IMR-90 (cell line): ENCODE measurements around the gene HOXA10. TPM values are rescaled to one million over a fixed set of nuclear protein-coding genes. Genes with fewer than 3 reads are reported as not detected.

ENCODE experiments used
- ATAC-seq: fragments of 200-7000 bp; cut with Tn5 transposase; 2 replicates; pipeline ENCODE4 v1.9.1; 2020; ENCODE audit warnings: low read depth, mild to moderate bottlenecking, moderate library complexity
- BruUV-seq: library from RNA; stranded (reverse); fragments of 400-500 nt; replicated peaks from 2 replicates; lab custom pipeline; 2021; lab: Mats Ljungman, UMichigan
- CTCF ChIA-PET: fragments of 300-600 bp; formaldehyde crosslinking; extraction: SDS; loops from one replicate; lab custom pipeline; 2021; ENCODE audit warnings: antibody characterized with exemption; lab: Yijun Ruan, JAX
- POLR2A ChIA-PET: fragments of 300-600 bp; sonication (Branson Sonifier 250); formaldehyde crosslinking; loops from one replicate; lab custom pipeline; 2022; ENCODE audit warnings: antibody characterized with exemption; ENCODE audit not compliant: unreplicated experiment; lab: Charles Lee
- DNase-seq: peaks from one replicate; pipeline ENCODE4 v3.0.0; 2013
- H2AFZ ChIP-seq: replicated peaks from 2 replicates; pipeline ENCODE3; 2013; ENCODE audit warnings: low read length, mild to moderate bottlenecking; ENCODE audit not compliant: poor library complexity
- H2AK5ac ChIP-seq: 2 replicates; pipeline ENCODE4 v1.6.1; 2013; ENCODE audit warnings: low read depth, low read length, inconsistent platforms
- H2AK9ac ChIP-seq: replicated peaks from 2 replicates; pipeline ENCODE3; 2013; ENCODE audit warnings: mild to moderate bottlenecking, low read depth, low read length, moderate library complexity; ENCODE audit not compliant: poor library complexity
- H2BK120ac ChIP-seq: 2 replicates; pipeline ENCODE4 v1.6.1; 2013; ENCODE audit warnings: low read depth, low read length, inconsistent platforms
- H2BK15ac ChIP-seq: 3 replicates; pipeline ENCODE4 v1.6.1; 2013; ENCODE audit warnings: low read depth, low read length, inconsistent platforms
- H2BK20ac ChIP-seq: 2 replicates; pipeline ENCODE4 v1.6.1; 2013; ENCODE audit warnings: low read depth, mild to moderate bottlenecking, inconsistent platforms, low read length, moderate library complexity
- H2BK5ac ChIP-seq: 2 replicates; pipeline ENCODE4 v1.6.1; 2013; ENCODE audit warnings: mild to moderate bottlenecking, low read depth, low read length, inconsistent platforms; ENCODE audit not compliant: poor library complexity, severe bottlenecking
- H3K14ac ChIP-seq: replicated peaks from 2 replicates; pipeline ENCODE4 v1.6.1; 2013; ENCODE audit warnings: low read depth, low read length, inconsistent platforms
- H3K18ac ChIP-seq: 2 replicates; pipeline ENCODE4 v1.6.1; 2013; ENCODE audit warnings: low read depth, low read length, control low read depth
- H3K23ac ChIP-seq: 2 replicates; pipeline ENCODE4 v1.6.1; 2013; ENCODE audit warnings: low read depth, low read length, inconsistent platforms
- H3K27ac ChIP-seq: 2 replicates; pipeline ENCODE4 v1.5.1; 2013; ENCODE audit warnings: mild to moderate bottlenecking, control low read depth, low read length; ENCODE audit not compliant: insufficient read depth
- H3K27me3 ChIP-seq: 2 replicates; pipeline ENCODE4 v1.6.1; 2013; ENCODE audit warnings: low read length; ENCODE audit not compliant: control insufficient read depth, insufficient read depth
- H3K36me3 ChIP-seq: 2 replicates; pipeline ENCODE4 v1.6.1; 2013; ENCODE audit warnings: low read length, mixed read lengths; ENCODE audit not compliant: control insufficient read depth, insufficient read depth
- H3K4ac ChIP-seq: 2 replicates; pipeline ENCODE4 v1.6.1; 2013; ENCODE audit warnings: low read depth, low read length, inconsistent platforms
- H3K4me1 ChIP-seq: 2 replicates; pipeline ENCODE4 v1.6.1; 2013; ENCODE audit warnings: low read length, mixed read lengths; ENCODE audit not compliant: control insufficient read depth, insufficient read depth
- H3K4me2 ChIP-seq: 2 replicates; pipeline ENCODE4 v1.6.1; 2013; ENCODE audit warnings: low read depth, mild to moderate bottlenecking, control low read depth, low read length, moderate library complexity
- H3K4me3 ChIP-seq: 2 replicates; pipeline ENCODE4 v1.5.1; 2013; ENCODE audit warnings: low read depth, mild to moderate bottlenecking, control low read depth, low read length, moderate library complexity; ENCODE audit not compliant: insufficient read depth
- H3K56ac ChIP-seq: 2 replicates; pipeline ENCODE4 v1.6.1; 2013; ENCODE audit warnings: low read length, inconsistent platforms; ENCODE audit not compliant: insufficient read depth; ENCODE audit errors: extremely low read depth
- H3K79me1 ChIP-seq, 2 experiments: 2 replicates each; pipeline ENCODE4 v1.6.1; 2013; ENCODE audit warnings: low read length in 2 of 2, inconsistent platforms in 1 of 2, low read depth in 1 of 2
- H3K9ac ChIP-seq: 2 replicates; pipeline ENCODE4 v1.6.1; 2013; ENCODE audit warnings: low read depth, low read length, control low read depth
- H3K9me1 ChIP-seq: 2 replicates; pipeline ENCODE4 v1.6.1; 2013; ENCODE audit warnings: low read length, inconsistent platforms; ENCODE audit not compliant: insufficient read depth
- H3K9me3 ChIP-seq: 2 replicates; pipeline ENCODE4 v1.6.1; 2013; ENCODE audit warnings: low read length; ENCODE audit not compliant: control insufficient read depth, insufficient read depth
- H4K20me1 ChIP-seq: 2 replicates; pipeline ENCODE4 v1.6.1; 2013; ENCODE audit warnings: low read length, inconsistent platforms; ENCODE audit not compliant: insufficient read depth
- H4K5ac ChIP-seq: 2 replicates; pipeline ENCODE4 v1.6.1; 2013; ENCODE audit warnings: mild to moderate bottlenecking, low read depth, low read length, control low read depth
- H4K8ac ChIP-seq, 2 experiments: 2 replicates each; pipeline ENCODE4 v1.6.1; 2013; ENCODE audit warnings: low read depth in 2 of 2, low read length in 2 of 2, control low read depth in 1 of 2, inconsistent platforms in 1 of 2
- H4K91ac ChIP-seq: 2 replicates; pipeline ENCODE4 v1.6.1; 2013; ENCODE audit warnings: low read depth, low read length, inconsistent platforms; ENCODE audit not compliant: insufficient read depth
- BHLHE40 ChIP-seq: fragments of 150-350 bp; IDR thresholded peaks from 2 replicates; pipeline ENCODE4 v1.6.1; 2016; ENCODE audit warnings: mild to moderate bottlenecking, low read depth, low read length
- CEBPB ChIP-seq: IDR thresholded peaks from 2 replicates; pipeline ENCODE4 v1.6.1; 2012; ENCODE audit warnings: low read depth, low read length, improper control_type of control experiment
- CHD1 ChIP-seq: IDR thresholded peaks from 2 replicates; pipeline ENCODE4 v1.6.1; 2012; ENCODE audit warnings: low read depth, low read length, improper control_type of control experiment
- FOS ChIP-seq: fragments of 150-350 bp; IDR thresholded peaks from 2 replicates; pipeline ENCODE4 v1.6.1; 2016; ENCODE audit warnings: low read depth, low read length
- MAFK ChIP-seq: IDR thresholded peaks from 2 replicates; pipeline ENCODE4 v1.6.1; 2012; ENCODE audit warnings: low read depth, low read length, improper control_type of control experiment
- MXI1 ChIP-seq: IDR thresholded peaks from 2 replicates; pipeline ENCODE4 v1.6.1; 2012; ENCODE audit warnings: low read depth, mild to moderate bottlenecking, low read length, moderate library complexity, borderline replicate concordance
- POLR2A ChIP-seq: IDR thresholded peaks from 2 replicates; pipeline ENCODE4 v1.6.1; 2012; ENCODE audit warnings: mild to moderate bottlenecking, low read depth, low read length
- RAD21 ChIP-seq: IDR thresholded peaks from 2 replicates; pipeline ENCODE4 v1.6.1; 2012; ENCODE audit warnings: low read length, improper control_type of control experiment
- RCOR1 ChIP-seq: IDR thresholded peaks from 2 replicates; pipeline ENCODE4 v1.6.1; 2012; ENCODE audit warnings: mild to moderate bottlenecking, low read length, improper control_type of control experiment; ENCODE audit not compliant: insufficient replicate concordance
- RFX5 ChIP-seq: IDR thresholded peaks from 2 replicates; pipeline ENCODE4 v1.8.0; 2012; ENCODE audit warnings: low read depth, mild to moderate bottlenecking, low read length, moderate library complexity
- SMC3 ChIP-seq: fragments of 150-350 bp; IDR thresholded peaks from 2 replicates; pipeline ENCODE4 v1.6.1; 2016; ENCODE audit warnings: low read depth, mild to moderate bottlenecking, antibody characterized with exemption, low read length, moderate library complexity
- WGBS, 2 experiments: methylation state at CpG; one replicate each; pipeline versions ENCODE4 v1.1.5 to v1.1.7; 2013; ENCODE audit warnings: missing lambda C conversion rate in 2 of 2; ENCODE audit not compliant: insufficient read length in 1 of 2; ENCODE audit errors: extremely low coverage in 2 of 2; 5-methylcytosine and 5-hydroxymethylcytosine counted together
- dilution Hi-C: fragments of 300-500 bp; cut with HindIII; formaldehyde crosslinking; loops from one replicate; pipeline ENCODE4 v1.14.3; 2018; ENCODE audit warnings: low sequenced_read_pairs; ENCODE audit not compliant: unreplicated experiment
- in situ Hi-C: fragments of 300-500 bp; cut with MboI; formaldehyde crosslinking; loops from 3 replicates; pipeline ENCODE4 v1.14.3; 2019; ENCODE audit warnings: low sequenced_read_pairs, inconsistent platforms, mixed read lengths
- intact Hi-C: fragments of 100-400 bp; cut with micrococcal nuclease; formaldehyde crosslinking; loops from 2 replicates; pipeline ENCODE4 v1.10.0; 2022
- polyA plus RNA-seq, 3 experiments: library from polyadenylated mRNA; depleted of rRNA; stranded (reverse); fragments of >200 nt; gene quantifications; 2 replicates each; pipeline ENCODE4 v1.2.3, GENCODE V29; 2012; ENCODE audit warnings: low replicate concordance in 1 of 3
- total RNA-seq: library from RNA; depleted of rRNA; stranded (reverse); fragments of >200 nt; gene quantifications from 2 replicates; pipeline ENCODE4 v1.2.3, GENCODE V29; 2012
- TF ChIP-seq, protein P1 (sequence below): fragments of 150-350 bp; IDR thresholded peaks from 2 replicates; pipeline ENCODE4 v1.6.1; 2017; ENCODE audit warnings: mild to moderate bottlenecking, antibody characterized with exemption, low read length, low read depth
- TF ChIP-seq, protein P2 (sequence below): fragments of 150-350 bp; IDR thresholded peaks from 2 replicates; pipeline ENCODE4 v1.6.1; 2016; ENCODE audit warnings: low read depth, mild to moderate bottlenecking, low read length, moderate library complexity, borderline replicate concordance
- TF ChIP-seq, protein P3 (sequence below): conservative IDR thresholded peaks from 2 replicates; pipeline ENCODE4 v1.5.1; 2012; ENCODE audit warnings: mild to moderate bottlenecking, low read depth, low read length, improper control_type of control experiment

The HOXA10 gene
- total and polyA plus RNA-seq, 2 of the 4 experiments (the other 2 are of a cell fraction), result 0.10 to 0.18 TPM

DNA sequence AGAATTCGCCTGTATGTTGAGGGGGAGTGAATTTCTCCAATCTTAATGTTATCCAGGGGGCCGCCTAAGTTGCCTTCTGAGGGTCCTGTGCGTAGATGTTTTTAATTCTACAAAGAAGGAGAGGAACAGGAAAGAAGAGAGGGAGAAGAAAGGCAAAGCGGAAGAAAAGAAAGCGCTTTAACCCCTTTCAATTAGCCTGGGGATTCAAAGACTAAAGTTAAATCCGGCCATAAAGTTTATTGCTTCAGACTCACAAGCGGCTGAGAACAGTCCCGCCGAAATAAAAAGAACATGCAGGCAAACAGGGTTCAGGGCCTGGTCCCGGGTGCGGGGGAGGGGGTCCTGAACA, 35.2 kb downstream of the HOXA10 start:
- peak overlapping the region; percentile 89 for H3K9ac ChIP-seq
- TF ChIP-seq POLR2A (no peak), FOS (no peak), CEBPB (no peak), MXI1 (no peak), RCOR1 (no peak), SMC3 (no peak), RFX5 (no peak), CHD1 (no peak), MAFK (no peak), BHLHE40 (no peak), RAD21 (no peak)
- TF ChIP-seq, protein P1, sequence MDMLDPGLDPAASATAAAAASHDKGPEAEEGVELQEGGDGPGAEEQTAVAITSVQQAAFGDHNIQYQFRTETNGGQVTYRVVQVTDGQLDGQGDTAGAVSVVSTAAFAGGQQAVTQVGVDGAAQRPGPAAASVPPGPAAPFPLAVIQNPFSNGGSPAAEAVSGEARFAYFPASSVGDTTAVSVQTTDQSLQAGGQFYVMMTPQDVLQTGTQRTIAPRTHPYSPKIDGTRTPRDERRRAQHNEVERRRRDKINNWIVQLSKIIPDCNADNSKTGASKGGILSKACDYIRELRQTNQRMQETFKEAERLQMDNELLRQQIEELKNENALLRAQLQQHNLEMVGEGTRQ, result no peak
- TF ChIP-seq, protein P2, sequence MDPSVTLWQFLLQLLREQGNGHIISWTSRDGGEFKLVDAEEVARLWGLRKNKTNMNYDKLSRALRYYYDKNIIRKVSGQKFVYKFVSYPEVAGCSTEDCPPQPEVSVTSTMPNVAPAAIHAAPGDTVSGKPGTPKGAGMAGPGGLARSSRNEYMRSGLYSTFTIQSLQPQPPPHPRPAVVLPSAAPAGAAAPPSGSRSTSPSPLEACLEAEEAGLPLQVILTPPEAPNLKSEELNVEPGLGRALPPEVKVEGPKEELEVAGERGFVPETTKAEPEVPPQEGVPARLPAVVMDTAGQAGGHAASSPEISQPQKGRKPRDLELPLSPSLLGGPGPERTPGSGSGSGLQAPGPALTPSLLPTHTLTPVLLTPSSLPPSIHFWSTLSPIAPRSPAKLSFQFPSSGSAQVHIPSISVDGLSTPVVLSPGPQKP, result no peak
- TF ChIP-seq, protein P3, sequence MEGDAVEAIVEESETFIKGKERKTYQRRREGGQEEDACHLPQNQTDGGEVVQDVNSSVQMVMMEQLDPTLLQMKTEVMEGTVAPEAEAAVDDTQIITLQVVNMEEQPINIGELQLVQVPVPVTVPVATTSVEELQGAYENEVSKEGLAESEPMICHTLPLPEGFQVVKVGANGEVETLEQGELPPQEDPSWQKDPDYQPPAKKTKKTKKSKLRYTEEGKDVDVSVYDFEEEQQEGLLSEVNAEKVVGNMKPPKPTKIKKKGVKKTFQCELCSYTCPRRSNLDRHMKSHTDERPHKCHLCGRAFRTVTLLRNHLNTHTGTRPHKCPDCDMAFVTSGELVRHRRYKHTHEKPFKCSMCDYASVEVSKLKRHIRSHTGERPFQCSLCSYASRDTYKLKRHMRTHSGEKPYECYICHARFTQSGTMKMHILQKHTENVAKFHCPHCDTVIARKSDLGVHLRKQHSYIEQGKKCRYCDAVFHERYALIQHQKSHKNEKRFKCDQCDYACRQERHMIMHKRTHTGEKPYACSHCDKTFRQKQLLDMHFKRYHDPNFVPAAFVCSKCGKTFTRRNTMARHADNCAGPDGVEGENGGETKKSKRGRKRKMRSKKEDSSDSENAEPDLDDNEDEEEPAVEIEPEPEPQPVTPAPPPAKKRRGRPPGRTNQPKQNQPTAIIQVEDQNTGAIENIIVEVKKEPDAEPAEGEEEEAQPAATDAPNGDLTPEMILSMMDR, result no peak
- H3K9me3 ChIP-seq, result no peaks in the 10 kb centered on the region
- no peaks in the 10 kb centered on the region for H3K27me3 ChIP-seq
- peak overlapping the region; percentile 52; the same call in 2 of the 3 replicates for H2BK15ac ChIP-seq
- H4K5ac ChIP-seq, result peak overlapping the region; percentile 71
- no peak overlapping the region for H2AK5ac ChIP-seq
- peaks cover 9% of the 10 kb centered on the region for H3K36me3 ChIP-seq
- BruUV-seq, result no TSS peak
- H2BK5ac ChIP-seq, result peak overlapping the region; percentile 35
- CTCF ChIA-PET, result no interaction called here
- peak overlapping the region; percentile 55 for H3K4ac ChIP-seq
- peak overlapping the region; percentile 78 for H3K14ac ChIP-seq
- peak overlapping the region; percentile 94 for H3K4me2 ChIP-seq
- H3K27ac ChIP-seq, result peak overlapping the region; percentile 94
- peak overlapping the region; percentile 79; the same call in 1 of the 2 replicates for H3K56ac ChIP-seq
- POLR2A ChIA-PET, result no interaction called here
- DNase-seq (no peak), ATAC-seq (no peak)
- peak overlapping the region; percentile 68 for H4K91ac ChIP-seq
- 0% methylated on average over 4 of the region's 11 CpGs; no CpG with 5 or more reads in 1 of the 2 experiments for WGBS, 2 experiments
- peaks cover under 1% of the 10 kb centered on the region; the same call in 1 of the 2 replicates for H3K9me1 ChIP-seq
- no peaks in the 10 kb centered on the region for H4K20me1 ChIP-seq
- peaks cover under 1 to 33% of the 10 kb centered on the region in 2 experiments; a peak in 2 of 4 replicates for H3K79me1 ChIP-seq
- dilution Hi-C loops (no loop called here), in situ Hi-C loops (no loop called here), intact Hi-C loops (no loop called here)
- peak overlapping the region; percentile 30 for H3K4me3 ChIP-seq
- H3K23ac ChIP-seq, result peak overlapping the region; percentile 85
- peak overlapping the region; percentile 50 to 67; a peak in 3 of 4 replicates for H4K8ac ChIP-seq
- peak overlapping the region; percentile 75 for H2BK120ac ChIP-seq
- H3K4me1 ChIP-seq, result peaks cover 15% of the 10 kb centered on the region
- H2AFZ ChIP-seq, result peak overlapping the region; percentile 87
- peak overlapping the region; percentile 63 for H2AK9ac ChIP-seq
- H3K18ac ChIP-seq, result peak overlapping the region; percentile 89
- peak overlapping the region; percentile 69 for H2BK20ac ChIP-seq
